A673 (cell line): ENCODE results near the gene GRID1. TPM values are rescaled to one million over a fixed set of nuclear protein-coding genes. Genes with fewer than 3 reads are reported as not detected.

Experiments used
- BruUV-seq: library from RNA; stranded (reverse); fragments of 400-500 nt; replicated peaks from 2 replicates; lab custom pipeline; 2021; lab: Mats Ljungman, UMichigan
- CTCF ChIA-PET: fragments of 300-600 bp; sonication (Branson Sonifier 250); formaldehyde crosslinking; loops from one replicate; lab custom pipeline; 2022; ENCODE audit warnings: antibody characterized with exemption; lab: Charles Lee
- POLR2A ChIA-PET: fragments of 300-600 bp; sonication (Branson Sonifier 250); formaldehyde crosslinking; loops from one replicate; lab custom pipeline; 2022; ENCODE audit warnings: antibody characterized with exemption; ENCODE audit not compliant: low non-redundant PET; lab: Charles Lee
- DNase-seq: peaks from one replicate; pipeline ENCODE4 v3.0.0-alpha.2; 2015; ENCODE audit warnings: low spot score
- H3K27ac ChIP-seq: fragments of 200-600 bp; sonication (generic); 2 replicates; pipeline ENCODE4 v1.5.1; 2016; ENCODE audit warnings: mixed run types, low read depth, mild to moderate bottlenecking, mixed read lengths, antibody characterized with exemption, low read length; ENCODE audit not compliant: poor library complexity, severe bottlenecking
- H3K27me3 ChIP-seq: fragments of 200-600 bp; sonication (generic); replicated peaks from 2 replicates; pipeline ENCODE4 v1.6.1; 2017; ENCODE audit warnings: mixed run types, low read depth, mild to moderate bottlenecking, mixed read lengths, antibody characterized with exemption, low read length; ENCODE audit not compliant: insufficient read depth, poor library complexity
- H3K36me3 ChIP-seq: fragments of 200-600 bp; sonication (generic); 2 replicates; pipeline ENCODE4 v1.6.1; 2016; ENCODE audit warnings: mixed run types, mild to moderate bottlenecking, mixed read lengths, antibody characterized with exemption, low read length; ENCODE audit not compliant: insufficient read depth, poor library complexity, severe bottlenecking
- H3K4me1 ChIP-seq: fragments of 200-600 bp; sonication (generic); 2 replicates; pipeline ENCODE4 v1.6.1; 2017; ENCODE audit warnings: mixed run types, mild to moderate bottlenecking, mixed read lengths, antibody characterized with exemption, low read length; ENCODE audit not compliant: insufficient read depth, poor library complexity, severe bottlenecking
- H3K4me3 ChIP-seq: fragments of 200-600 bp; sonication (generic); 2 replicates; pipeline ENCODE4 v1.5.1; 2016; ENCODE audit warnings: low read depth, mixed run types, mild to moderate bottlenecking, mixed read lengths, low read length; ENCODE audit not compliant: poor library complexity, severe bottlenecking
- H3K9me3 ChIP-seq: fragments of 200-600 bp; sonication (generic); 2 replicates; pipeline ENCODE4 v1.6.1; 2016; ENCODE audit warnings: mixed run types, low read depth, mild to moderate bottlenecking, mixed read lengths, antibody characterized with exemption, low read length; ENCODE audit not compliant: poor library complexity, severe bottlenecking
- EZH2 ChIP-seq: fragments of 200-600 bp; sonication (generic); IDR thresholded peaks from 2 replicates; pipeline ENCODE4 v1.6.1; 2017; ENCODE audit warnings: borderline replicate concordance, low read depth, mild to moderate bottlenecking, mixed read lengths, antibody characterized with exemption, low read length; ENCODE audit not compliant: poor library complexity, severe bottlenecking
- intact Hi-C: fragments of 100-400 bp; cut with micrococcal nuclease; formaldehyde crosslinking; loops from one replicate; pipeline ENCODE4 v1.10.0; 2022; ENCODE audit not compliant: unreplicated experiment
- total RNA-seq: library from RNA; stranded (reverse); gene quantifications from 2 replicates; pipeline ENCODE4 v1.2.3, GENCODE V29; 2021
- TF ChIP-seq, protein P1 (sequence below): fragments of 300-800, 200-600 bp; sonication (generic); conservative IDR thresholded peaks from 2 replicates; pipeline ENCODE4 v1.5.1; 2017; ENCODE audit warnings: low read depth, mild to moderate bottlenecking, antibody characterized with exemption, low read length, moderate library complexity, mixed read lengths

Gene GRID1
- total RNA-seq, 1 experiment from 2014 or later = not detected

DNA sequence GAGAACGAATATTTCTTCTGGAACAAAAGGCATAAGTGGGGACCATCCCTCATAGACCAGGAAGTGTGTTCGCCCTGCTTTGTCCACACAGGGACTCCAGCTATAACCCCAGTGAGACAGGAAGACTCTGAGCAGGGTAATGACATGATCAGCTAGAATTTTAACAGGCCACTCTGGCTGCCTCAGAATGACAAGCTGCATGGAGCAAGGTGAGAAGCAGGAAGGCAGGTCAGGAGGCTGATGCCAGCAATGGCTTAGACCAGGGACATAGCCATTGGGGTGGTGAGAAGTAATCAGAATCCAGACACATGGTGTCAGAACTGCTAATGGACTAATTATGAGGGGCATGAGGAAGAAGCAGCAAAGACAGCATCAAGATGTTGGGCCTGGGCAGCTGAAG, 264.6 kb downstream of the GRID1 start:
- POLR2A ChIA-PET = no interaction called here
- Histone ChIP-seq H3K4me3 (no peak overlapping the region), H3K27ac (no peak overlapping the region), H3K4me1 (no peaks in the 10 kb centered on the region), H3K27me3 (peaks cover under 1% of the 10 kb centered on the region), H3K36me3 (no peaks in the 10 kb centered on the region), H3K9me3 (no peaks in the 10 kb centered on the region)
- intact Hi-C loops = no loop called here
- no peak for DNase-seq
- TF ChIP-seq EZH2 = no peak
- TF ChIP-seq, protein P1, sequence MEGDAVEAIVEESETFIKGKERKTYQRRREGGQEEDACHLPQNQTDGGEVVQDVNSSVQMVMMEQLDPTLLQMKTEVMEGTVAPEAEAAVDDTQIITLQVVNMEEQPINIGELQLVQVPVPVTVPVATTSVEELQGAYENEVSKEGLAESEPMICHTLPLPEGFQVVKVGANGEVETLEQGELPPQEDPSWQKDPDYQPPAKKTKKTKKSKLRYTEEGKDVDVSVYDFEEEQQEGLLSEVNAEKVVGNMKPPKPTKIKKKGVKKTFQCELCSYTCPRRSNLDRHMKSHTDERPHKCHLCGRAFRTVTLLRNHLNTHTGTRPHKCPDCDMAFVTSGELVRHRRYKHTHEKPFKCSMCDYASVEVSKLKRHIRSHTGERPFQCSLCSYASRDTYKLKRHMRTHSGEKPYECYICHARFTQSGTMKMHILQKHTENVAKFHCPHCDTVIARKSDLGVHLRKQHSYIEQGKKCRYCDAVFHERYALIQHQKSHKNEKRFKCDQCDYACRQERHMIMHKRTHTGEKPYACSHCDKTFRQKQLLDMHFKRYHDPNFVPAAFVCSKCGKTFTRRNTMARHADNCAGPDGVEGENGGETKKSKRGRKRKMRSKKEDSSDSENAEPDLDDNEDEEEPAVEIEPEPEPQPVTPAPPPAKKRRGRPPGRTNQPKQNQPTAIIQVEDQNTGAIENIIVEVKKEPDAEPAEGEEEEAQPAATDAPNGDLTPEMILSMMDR = no peak
- CTCF ChIA-PET = no interaction called here
- no TSS peak for BruUV-seq

DNA sequence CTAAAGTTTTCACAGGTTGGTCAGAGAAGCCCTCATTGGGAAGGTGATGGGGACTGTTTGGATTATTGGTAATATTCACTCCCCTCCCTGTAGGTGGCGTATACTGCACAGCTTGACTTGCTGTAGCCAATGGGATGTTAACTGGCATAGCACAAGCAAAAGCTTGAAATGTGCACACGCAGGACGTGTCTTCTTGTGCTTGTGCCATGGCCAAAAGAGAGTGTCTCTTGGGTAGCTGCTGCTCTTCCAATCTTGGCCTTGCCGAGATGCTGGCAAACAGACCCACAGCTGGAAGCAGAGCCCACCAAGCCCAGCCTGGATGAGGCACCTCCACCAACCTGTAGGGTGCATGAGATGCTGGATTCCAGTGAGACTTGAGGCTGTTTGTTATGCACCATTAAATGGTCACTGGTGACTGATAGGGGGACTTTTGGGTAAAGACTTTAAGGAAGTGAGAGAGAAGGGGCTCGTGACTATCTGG, 266.0 kb downstream of the GRID1 start:
- POLR2A ChIA-PET = no interaction called here
- no TSS peak for BruUV-seq
- Histone ChIP-seq H3K27me3 (peaks cover 5% of the 10 kb centered on the region), H3K36me3 (no peaks in the 10 kb centered on the region), H3K9me3 (no peaks in the 10 kb centered on the region), H3K4me1 (no peaks in the 10 kb centered on the region), H3K4me3 (no peak overlapping the region), H3K27ac (no peak overlapping the region)
- TF ChIP-seq EZH2 = no peak
- TF ChIP-seq, protein P1 = peak; percentile 69
- intact Hi-C loops = loop anchor here (2.0 kb wide), 1 partner anchor 276 kb away; no protein-coding TSS in a partner anchor
- CTCF ChIA-PET = interaction anchor here (0.6 to 1.0 kb wide), 2 partner anchors 27 to 270 kb away, joined by 3 read pairs; no protein-coding TSS in a partner anchor
- peak; percentile 55 for DNase-seq

DNA sequence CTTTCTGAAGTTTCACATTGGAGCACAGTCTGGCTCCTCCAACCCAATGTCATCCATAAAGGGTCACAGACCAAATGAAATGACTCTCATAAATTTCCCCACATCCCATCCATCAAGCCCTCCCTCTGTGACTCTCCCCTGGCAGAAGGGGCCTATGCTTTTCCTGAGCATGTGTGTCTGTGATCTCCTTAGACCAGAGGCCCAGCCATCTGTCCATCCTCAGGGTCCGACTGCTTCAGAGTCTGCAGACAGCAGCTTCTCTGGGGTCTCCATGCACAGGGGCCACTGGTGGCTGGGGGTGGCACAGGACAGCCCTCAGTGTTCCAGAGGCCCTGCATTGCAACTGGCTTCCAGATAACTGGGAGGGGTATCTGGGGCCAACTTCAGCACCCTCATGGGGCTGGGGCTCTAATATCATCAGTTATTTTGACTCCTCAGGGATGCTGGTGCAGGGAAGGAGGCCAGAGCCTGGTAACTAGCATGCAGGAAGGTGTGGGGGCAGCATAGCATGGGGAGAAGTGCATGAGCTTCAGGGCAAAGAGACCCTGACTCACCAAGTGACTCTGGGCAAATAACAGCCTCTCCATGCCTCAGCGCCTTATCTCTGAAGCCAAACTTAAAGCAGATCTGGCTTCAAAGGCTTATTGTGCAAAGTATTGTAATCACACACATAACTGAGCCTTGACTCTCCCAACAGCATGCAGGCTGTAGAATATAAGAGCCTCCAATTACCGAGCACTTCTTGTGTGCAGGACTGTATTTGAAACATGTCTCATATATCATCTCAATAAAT, 266.9 kb downstream of the GRID1 start:
- Histone ChIP-seq H3K36me3 (no peaks in the 10 kb centered on the region), H3K4me1 (no peaks in the 10 kb centered on the region), H3K27me3 (peaks cover 5% of the 10 kb centered on the region), H3K9me3 (no peaks in the 10 kb centered on the region), H3K27ac (no peak overlapping the region), H3K4me3 (no peak overlapping the region)
- BruUV-seq = no TSS peak
- CTCF ChIA-PET = interaction anchor here (1.0 kb wide), 1 partner anchor 27 kb away, joined by 3 read pairs; no protein-coding TSS in a partner anchor
- intact Hi-C loops = loop anchor here (2.0 kb wide), 1 partner anchor 277 kb away; no protein-coding TSS in a partner anchor
- no peak for DNase-seq
- POLR2A ChIA-PET = no interaction called here
- TF ChIP-seq, protein P1 = no peak
- no peak for TF ChIP-seq EZH2
